ENCODE results near the gene NCOA3.
"Not testable (repeated sequence)": the region's sequence is repeated elsewhere in the genome, so short reads cannot be mapped to it uniquely, and the experiment has no call there.

Gene NCOA3

DNA sequence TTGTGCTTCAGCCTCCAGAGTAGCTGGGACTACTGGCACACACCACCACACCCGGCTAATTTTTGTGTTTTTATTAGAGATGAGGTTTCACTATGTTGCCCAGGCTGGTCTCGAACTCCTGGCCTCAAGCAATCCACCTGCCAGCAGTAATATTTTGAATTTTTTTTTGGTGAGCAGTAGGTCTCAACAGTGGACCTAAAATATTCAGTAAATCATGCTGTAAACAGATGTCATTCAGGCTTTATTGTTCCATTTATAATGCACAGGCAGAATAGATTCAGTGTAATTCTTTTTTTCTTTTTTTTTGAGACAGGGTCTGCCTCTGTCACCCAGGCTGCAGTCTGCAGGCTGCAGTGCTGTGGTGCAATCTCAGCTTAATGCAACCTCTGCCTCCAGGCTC, 69.7 kb downstream of the NCOA3 start:
- no peak for DNase-seq

DNA sequence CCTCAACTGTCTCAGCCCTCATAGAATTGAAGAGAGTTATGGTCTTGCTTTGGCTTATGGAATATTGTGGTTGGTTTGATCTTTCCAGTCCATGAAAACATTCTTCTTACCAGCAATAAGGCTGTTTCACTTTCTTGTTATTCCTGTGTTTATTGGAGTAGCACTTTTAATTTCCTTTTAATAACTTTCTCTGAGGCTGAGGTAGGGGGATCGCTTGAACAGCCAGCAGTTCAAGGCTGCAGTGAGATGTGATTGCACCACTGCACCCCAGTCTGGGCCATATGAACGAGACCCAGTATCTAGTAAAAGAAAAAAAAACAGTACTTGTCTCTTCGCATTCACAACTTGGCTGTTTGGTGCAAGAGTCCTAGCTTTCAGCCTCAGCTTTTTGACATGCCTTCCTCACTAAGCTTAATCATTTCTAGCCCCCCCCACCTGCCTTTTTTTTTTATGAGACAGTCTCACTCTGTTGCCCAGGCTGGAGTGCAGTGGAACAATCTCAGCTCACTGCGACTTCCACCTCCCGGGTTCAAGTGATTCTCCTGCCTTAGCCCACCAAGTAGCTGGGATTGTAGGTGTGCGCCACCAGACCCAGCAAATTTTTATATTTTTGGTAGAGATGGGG, 70.5 kb downstream of the NCOA3 start:
- DNase-seq, result no peak

DNA sequence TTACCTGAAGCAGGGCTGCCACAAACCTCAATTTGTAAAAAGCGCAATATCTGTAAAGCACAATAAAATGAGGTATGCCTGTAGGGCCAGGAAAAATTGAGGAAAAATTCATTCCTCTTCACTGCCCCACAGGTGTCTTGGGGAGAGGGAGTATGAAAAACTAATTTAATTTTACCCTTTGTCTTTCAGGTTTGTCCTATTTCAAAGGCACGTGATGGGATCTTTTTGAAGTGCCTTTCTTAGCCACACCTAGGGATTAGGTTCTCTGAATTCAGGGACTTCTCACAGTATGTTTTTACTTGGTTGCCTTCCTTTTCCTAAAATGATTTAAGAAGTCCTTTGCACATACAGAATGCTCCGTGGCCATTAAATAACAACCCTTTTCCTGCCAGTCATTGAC, 71.9 kb downstream of the NCOA3 start:
- no peak for DNase-seq

DNA sequence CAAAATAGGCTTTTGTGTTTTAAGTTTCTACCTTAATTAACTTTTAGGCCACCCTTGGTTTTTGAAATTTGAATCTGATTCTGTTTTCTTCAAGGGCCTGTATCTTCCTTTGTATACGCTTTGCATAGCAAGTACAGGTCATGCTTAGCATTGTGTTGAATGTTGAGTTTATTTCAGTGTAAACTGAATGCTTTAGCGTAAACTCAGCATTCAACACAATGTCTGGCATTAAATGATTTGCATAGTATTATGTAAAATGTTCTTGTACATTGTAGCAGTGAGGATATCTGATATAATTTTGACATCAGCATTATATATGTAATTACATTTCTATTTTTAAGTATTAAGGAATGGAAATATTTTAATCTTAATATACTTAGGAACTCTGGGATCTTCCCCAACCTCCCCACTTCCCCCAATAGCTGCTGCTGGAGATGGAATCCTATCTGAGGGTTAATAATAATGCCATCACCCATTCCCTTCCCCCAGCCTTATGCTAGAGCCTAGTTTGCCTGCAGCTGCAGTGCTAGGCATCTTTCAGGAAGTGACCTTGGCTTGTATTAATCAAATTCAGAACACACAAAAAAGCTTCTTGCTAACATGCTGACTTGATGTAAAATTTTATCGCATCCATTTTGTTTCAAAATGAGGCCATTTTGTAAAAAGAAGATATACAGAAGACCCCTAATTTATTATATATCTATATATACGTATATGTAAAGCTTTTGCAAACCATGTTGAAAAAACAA, 73.1 kb downstream of the NCOA3 start:
- DNase-seq, result no peak

DNA sequence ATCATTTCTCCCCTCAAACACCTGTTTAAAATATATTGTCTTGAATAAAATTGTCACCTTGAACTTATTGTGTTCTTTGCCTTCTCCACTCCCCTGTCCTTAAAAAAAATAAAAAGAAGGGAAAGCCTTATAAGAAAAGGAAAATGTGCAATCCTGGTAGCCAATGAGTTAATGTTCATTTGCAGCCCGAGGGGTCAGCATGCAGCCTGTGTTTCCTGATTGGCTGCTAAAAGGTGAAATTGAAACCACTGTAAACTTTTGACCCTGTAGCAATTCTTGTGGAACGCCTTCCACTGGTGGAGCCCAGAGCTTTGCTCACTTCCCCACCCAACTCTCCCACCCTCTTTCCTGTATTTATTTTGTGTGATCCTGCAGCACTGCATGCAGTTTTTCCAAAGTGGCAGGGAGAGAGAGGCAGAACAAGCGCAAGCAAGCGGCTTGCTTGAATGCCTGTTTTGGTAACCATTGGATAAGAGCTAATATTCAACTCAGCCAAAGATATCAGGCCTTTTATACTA, 74.9 kb downstream of the NCOA3 start:
- peak; percentile 76 for DNase-seq

DNA sequence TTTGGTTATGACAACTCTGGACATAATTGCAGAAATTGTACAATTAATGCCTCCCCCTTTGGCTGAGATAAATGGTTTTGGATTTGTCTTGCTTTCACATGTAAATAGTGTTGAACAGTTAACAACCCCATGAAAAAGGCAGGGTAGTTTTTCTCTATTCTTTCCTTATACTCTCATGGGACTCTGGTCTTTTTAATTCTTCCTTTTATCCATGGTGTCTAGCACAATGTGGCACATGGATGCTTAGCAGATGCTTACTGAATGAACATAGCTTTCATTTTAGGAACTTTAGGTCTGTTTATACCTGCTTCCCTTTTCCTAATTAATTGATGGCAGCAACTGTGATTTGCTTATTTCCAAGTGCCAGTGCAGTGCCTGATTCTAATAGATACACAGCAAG, 75.6 kb downstream of the NCOA3 start:
- DNase-seq, result no peak

DNA sequence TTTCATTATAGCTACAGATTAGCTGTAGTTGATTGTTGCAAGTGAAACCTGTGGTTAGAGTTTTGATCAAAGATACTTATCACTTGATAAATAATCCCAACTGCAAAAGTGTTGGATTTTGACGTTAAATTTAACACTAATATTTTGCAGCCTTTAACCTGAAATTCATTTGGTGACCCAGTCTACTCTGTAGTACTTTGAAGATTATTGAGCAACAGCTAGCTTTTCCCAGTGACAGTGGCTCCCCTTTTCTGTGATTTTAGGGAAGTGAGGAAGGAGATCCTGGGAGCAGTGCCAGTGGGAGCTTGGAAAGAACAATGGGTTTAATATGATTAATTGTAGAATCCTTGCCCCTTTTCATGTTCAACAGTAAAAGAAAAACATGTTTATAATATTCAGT, 76.9 kb downstream of the NCOA3 start:
- no peak for DNase-seq

DNA sequence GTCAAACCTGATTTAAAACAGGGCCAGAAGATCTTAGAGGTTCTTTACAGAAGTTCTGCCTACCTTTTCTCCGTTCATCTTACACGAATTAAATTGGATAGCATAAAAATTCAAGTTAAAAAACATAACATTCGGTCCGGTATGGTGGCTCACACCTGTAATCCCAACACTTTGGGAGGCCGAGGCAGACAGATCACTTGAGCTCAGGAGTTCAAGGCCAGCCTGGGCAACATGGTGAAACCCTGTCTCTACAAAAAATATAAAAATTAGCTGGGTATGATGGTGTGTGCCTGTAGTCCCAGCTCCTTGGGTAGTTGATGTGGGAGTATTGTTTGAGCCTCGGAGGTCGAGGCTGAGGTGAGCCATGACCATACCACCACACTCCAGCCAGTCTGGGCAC, 79.0 kb downstream of the NCOA3 start:
- not testable (repeated sequence) for DNase-seq

DNA sequence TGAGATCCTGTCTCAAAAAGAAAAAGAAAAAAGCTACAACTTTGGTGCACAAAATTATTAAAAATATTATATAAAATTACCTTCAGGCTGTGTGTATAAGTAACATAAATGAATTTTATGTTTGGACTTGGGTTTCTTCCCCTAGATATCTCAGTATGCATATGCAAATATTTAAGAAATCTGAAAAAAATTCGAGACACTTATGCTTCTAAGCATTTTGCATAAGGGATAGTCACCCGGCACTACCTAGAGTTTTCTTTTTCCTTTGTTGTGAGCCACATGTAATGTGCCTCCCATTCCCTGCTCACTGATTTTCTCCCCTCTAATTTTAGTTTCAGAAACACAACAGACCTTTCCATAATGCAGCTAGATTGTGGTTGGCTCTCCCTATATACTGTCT, 79.4 kb downstream of the NCOA3 start:
- no peak for DNase-seq

DNA sequence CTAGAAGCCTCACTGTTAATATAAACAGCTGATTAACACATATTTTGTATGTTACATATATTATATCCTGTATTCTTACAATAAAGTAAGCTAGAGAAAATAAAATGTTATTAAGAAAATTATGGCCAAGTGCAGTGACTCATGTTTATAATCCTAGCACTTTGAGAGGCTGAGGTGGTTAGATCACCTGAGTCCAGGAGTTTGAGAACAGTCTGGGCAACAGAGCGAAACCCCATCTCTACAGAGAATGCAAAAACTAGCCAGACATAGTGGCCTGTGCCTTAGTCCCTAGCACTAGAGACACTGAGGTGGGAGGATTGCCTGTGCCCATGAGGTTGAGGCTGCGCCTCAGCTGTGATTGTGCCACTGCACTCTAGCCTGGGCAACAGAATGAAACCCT, 81.9 kb downstream of the NCOA3 start:
- DNase-seq, result no peak

DNA sequence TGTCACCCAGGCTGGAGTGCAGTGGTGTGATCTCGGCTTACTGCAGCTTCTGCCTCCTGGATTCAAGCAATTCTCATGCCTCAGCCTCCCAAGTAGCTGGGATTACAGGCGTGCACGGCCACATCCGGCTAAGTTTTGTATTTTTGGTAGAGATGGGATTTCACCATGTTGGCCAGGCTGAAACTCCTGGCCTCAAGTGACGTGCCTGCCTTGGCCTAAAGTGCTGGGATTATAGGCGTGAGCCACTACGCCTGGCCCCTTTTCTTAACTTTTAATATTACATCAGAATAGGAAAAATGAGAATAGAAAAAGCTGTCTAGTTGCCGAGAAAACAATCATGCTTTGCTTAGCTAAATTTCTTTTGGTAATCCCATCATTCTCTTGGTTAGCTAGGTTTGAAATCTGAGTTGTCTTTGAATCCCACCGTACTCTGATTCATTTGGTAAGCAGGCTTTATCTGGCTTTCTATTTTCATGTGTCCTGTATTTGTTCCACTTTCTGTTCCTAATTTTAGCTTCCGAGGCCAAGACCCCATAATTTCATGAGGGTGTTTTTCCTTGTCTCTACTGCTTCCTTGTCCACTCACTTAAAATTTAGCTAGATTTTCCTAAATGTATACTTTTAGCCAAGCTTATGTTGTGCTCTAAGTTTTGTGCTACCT, 83.5 kb downstream of the NCOA3 start:
- peak; percentile 33 for DNase-seq

DNA sequence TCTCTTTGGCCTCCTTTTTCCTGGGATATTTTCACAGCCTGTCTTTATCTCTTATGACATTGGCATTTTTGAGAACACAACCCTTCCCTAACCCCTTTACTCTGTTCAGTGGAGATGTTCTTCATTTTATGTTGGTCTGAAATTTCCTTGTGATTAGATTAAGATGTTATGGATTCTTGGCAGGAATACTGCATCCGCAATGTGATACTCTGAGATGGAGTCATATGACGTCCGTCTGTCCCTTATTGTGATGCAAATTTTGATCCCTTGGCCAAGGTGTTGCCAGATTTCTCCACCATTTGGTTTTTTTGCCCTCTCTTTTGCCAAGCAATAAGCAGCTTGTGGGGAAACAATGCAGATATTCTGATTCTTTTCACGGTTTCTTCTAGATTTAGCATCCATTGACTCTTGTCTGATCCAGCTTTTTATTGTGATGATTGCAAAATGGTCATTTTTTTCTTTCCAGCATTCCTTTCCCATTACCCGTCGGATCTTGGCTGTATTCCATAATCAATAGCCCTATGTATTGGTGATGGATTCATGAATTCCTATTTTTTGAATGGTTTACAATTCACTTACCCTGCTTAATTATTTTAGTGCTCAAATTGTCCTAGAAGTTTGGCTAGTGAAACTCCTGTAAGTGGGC, 85.1 kb downstream of the NCOA3 start:
- DNase-seq, result no peak

DNA sequence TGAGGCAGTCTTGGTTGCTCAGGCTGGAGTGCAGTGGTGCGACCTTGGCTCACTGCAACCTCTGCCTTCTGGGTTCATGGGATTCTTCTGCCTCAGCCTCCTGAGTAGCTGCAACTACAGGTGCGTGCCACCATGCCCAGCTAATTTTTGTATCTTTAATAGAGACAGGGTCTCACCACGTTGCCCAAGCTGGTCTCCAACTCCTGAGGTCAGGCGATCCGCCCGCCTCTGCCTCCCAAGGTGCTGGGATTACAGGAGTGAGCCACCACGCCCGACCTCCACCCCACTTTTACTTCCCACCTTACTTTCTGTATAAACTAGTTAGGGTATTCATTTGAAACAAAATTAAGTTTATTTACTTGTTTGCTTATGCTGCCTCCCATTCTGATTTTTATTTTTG, 86.5 kb downstream of the NCOA3 start:
- no peak for DNase-seq

DNA sequence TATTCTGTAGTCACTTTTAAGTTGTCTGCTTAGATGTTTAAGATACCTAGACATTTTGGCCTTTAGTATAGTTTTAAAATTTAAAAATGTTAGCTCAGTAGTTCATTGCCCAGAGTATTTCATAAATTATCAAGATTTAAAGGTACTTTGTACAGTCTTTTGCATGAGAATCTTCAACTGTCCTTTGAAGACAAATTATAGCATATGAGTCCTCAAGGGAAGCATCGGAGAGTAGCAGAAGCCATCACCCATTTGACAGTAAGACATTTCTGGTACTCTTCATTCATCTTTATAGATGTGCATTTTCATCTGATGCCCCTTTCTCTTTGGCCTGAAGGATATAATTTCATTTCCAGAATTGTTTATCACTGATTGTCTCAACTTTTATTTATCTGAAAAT, 89.5 kb downstream of the NCOA3 start:
- DNase-seq, result no peak

DNA sequence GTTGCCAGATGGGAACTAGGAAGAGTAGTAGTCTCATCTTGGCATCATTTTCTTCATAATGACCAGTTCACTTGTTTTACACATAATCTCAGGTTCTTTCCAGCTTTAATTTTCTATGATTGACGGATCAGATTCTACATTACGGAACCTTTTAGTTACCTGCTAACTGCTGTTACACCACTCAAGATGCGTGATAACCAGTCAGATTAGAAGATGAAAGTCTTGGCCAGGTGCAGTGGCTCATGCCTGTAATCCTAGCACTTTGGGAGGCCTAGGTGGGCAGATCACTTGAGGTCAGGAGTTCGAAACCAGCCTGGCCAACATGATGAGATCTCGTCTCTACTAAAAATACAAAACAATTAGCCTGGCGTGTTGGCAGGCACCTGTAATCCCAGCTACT, 92.5 kb downstream of the NCOA3 start:
- DNase-seq, result no peak

DNA sequence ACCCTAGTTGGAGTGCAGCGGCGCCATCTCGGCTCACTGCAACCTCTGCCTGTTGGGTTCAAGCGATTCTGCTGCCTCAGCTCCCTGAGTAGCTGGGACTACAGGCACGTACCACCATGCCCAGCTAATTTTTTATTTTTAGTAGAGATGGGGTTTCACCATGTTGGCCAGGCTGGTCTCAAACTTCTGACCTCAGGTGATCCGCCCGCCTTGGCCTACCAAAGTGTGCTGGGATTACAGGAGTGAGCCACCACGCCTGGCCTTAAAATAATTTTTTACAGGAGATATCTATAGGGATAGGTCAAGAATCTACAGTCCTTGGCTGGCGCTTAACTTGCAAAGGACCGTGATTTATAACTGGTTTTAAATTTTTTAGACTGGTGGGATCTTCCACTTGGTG, 93.5 kb downstream of the NCOA3 start:
- not testable (repeated sequence) for DNase-seq

DNA sequence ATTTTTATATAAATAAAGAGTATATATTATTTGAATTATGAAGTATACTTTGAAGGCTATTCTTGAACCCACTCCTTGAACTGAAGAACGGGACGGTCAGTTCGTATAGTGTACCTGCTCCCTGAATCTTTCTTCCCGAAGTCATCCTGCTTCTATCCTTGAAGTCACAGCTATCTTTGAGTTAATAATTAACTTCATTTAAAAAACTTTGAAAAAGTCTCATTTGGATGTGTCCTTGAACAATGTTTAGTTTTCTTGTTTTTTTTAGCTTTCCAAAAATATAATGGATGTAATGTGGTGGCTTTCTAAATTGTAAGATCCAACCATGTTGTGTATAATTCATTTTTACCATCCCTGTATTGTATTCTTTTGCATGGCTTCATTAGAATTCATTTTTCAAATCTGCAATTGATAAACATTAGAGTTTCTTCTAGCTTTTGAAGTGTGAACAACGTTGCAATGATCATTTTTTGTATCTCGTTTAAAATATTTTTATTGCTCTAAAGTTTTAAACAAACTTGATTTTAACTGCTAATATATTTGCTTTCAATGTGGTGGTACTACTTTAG, 94.4 kb downstream of the NCOA3 start:
- no peak for DNase-seq

DNA sequence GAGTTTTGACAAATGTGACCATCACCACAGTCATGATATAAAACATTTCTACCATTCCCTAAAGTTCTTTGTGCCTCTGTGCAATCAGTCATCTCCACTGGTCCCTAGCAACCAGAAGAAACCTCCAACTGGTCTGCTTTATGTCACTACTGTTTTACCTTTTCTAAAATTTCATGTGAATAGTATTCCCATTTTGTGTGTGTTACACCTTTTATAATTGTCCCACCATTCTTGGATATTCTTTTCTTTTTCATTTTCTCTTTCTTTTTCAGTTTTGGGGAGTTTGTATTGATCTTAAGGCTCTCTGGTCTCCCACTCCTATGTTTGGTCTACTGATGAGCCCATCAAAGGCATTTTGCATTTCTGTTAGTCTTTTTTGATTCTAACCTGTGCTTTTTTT, 95.4 kb downstream of the NCOA3 start:
- no peak for DNase-seq

DNA sequence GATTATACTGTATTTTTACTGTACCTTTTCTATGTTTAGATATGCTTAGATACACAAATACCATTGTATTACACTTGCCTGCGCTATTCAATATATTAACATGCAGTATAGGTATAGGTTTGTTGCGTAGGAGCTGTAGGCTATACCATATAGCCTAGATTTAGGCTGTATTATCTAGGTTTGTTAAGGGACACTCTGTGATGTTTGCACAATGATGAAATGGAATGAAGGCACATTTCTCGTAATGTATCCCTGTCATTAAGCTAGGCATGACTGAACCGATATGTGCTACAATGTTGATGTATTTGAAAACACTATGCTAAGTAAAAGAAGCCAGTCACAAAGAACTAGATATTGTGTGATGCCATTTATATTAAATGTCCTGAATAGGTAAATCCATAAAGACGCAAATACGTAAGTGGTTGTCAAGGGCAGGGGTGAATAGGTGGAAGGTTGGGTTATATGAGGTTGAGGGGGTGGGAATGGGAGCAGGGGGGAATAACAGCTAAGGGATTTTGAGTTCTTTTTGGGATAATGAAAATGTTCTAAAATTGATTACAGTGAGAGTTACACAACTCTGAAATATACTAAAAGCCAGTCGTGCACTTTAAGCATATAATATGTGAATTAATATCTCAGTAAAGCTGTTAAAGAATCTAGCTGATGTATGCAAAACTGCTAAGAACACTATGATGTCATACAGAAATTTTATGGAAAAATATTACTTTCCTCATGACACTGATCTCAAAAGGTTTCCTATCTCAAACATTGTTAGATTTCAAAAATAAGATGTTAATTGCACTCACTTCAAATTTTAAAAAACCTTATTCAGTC, 97.4 kb downstream of the NCOA3 start:
- no peak for DNase-seq

DNA sequence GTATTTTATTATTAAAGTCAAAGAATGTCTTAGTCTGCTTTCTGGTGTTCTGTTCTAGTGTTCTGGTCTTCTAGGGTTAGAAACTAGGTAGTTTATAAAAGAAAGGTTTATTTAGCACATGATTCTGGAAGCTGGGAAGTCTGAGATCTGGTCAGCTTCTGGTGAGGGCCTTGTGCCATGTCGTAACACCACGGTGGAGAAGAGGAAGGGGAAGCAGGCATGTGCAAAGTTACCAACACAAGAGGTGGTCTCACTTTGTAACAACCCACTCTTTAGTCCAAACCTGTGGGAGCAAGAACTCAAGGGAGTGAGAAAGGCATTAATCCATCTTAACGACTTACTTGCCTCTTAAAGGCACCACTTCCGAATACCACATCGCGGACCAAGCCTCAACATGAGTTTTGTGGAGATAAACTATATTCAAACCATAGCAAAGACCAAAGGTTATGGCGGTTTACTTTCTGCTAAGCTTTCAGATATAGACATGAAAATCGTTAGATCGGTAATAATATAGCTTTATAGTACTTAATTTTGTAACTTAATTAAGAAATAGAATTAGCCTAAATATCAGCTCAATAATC, 99.4 kb downstream of the NCOA3 start:
- DNase-seq, result peak; percentile 13

DNA sequence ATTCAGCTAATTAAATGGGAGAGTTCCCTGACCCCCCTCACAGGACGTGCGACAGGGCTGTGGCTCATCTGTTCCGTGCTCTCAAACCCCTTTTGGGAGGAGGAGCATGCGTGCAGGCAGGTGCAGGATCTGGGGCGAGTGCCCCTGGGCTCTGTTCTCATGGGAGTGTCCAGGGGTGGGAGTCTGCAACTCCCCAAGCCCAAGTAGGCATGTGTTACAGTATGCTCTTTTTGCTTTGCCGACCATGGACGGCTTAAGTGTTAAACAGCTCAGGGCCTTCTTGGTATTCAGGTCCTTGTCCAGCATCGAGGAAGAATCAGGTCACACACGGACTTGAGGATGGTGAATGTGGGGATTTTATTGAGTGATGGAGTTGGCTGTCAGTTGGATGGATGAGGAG, 101.6 kb downstream of the NCOA3 start:
- DNase-seq, result no peak
